ENCODE results near the gene LMF1. TPM values are rescaled to one million over a fixed set of nuclear protein-coding genes. Genes with fewer than 3 reads are reported as not detected.
A peak's percentile ranks its signal among the peaks of the same experiment; 100 is the strongest.

Gene LMF1
- total RNA-seq, 1 donor, result 35.8 TPM

GRCh38 chr16:967077-967541 is 3.7 kb downstream of the LMF1 start:
- H4K20me1 ChIP-seq (ENCODE audit: insufficient read depth, low read length), result peaks cover 6% of the 10 kb centered on the region

GRCh38 chr16:966505-966904 is 4.3 kb downstream of the LMF1 start:
- Histone ChIP-seq H3K9me3 (ENCODE audit: low read depth, low read length) (peaks cover 8% of the 10 kb centered on the region), H3K79me2 (ENCODE audit: insufficient read depth, low read length) (peaks cover 28% of the 10 kb centered on the region)
- peak; percentile 27 for DNase-seq (ENCODE audit: insufficient read length, low spot score, missing footprints)

More at GRCh38 chr16:967077-967541, 3.7 kb downstream of the LMF1 start:
- peaks cover 10% of the 10 kb centered on the region for H3K9me3 ChIP-seq (ENCODE audit: low read depth, low read length)
- H3K79me2 ChIP-seq (ENCODE audit: insufficient read depth, low read length), result peaks cover 28% of the 10 kb centered on the region
- peak; percentile 48 for DNase-seq (ENCODE audit: insufficient read length, low spot score, missing footprints)
- TF ChIP-seq CTCF (IDR thresholded peaks at IDR 0.05; ENCODE audit: extremely low read depth, low read depth, low read length), result no peak
- H3K36me3 ChIP-seq (ENCODE audit: insufficient read depth, low read length), result no peaks in the 10 kb centered on the region
- H3K27ac ChIP-seq (ENCODE audit: low read depth, low read length), result no peak overlapping the region
- H3K4me3 ChIP-seq (ENCODE audit: insufficient read depth, low read length), result no peak overlapping the region
- H2AFZ ChIP-seq (ENCODE audit: low read length), result no peak overlapping the region
- no peak overlapping the region for H3K4me2 ChIP-seq (ENCODE audit: insufficient read depth, low read length)
- H3K27me3 ChIP-seq (ENCODE audit: insufficient read depth, low read length), result peaks cover 11% of the 10 kb centered on the region
- peaks cover 20% of the 10 kb centered on the region for H3K4me1 ChIP-seq (ENCODE audit: insufficient read depth, low read length)

GRCh38 chr16:966035-966434 is 4.7 kb downstream of the LMF1 start:
- Histone ChIP-seq H2AFZ (ENCODE audit: low read length) (no peak overlapping the region), H3K4me3 (ENCODE audit: insufficient read depth, low read length) (no peak overlapping the region), H3K79me2 (ENCODE audit: insufficient read depth, low read length) (peaks cover 28% of the 10 kb centered on the region), H3K36me3 (ENCODE audit: insufficient read depth, low read length) (no peaks in the 10 kb centered on the region), H3K27ac (ENCODE audit: low read depth, low read length) (no peak overlapping the region), H4K20me1 (ENCODE audit: insufficient read depth, low read length) (peaks cover under 1% of the 10 kb centered on the region), H3K9me3 (ENCODE audit: low read depth, low read length) (peaks cover 7% of the 10 kb centered on the region), H3K4me1 (ENCODE audit: insufficient read depth, low read length) (peaks cover 20% of the 10 kb centered on the region), H3K27me3 (ENCODE audit: insufficient read depth, low read length) (peaks cover under 1% of the 10 kb centered on the region), H3K4me2 (ENCODE audit: insufficient read depth, low read length) (no peak overlapping the region)
- peak; percentile 62 for DNase-seq (ENCODE audit: insufficient read length, low spot score, missing footprints)
- TF ChIP-seq CTCF (IDR thresholded peaks at IDR 0.05; ENCODE audit: extremely low read depth, low read depth, low read length), result no peak

More at GRCh38 chr16:966505-966904, 4.3 kb downstream of the LMF1 start:
- peaks cover 5% of the 10 kb centered on the region for H3K27me3 ChIP-seq (ENCODE audit: insufficient read depth, low read length)
- peaks cover 20% of the 10 kb centered on the region for H3K4me1 ChIP-seq (ENCODE audit: insufficient read depth, low read length)
- H3K27ac ChIP-seq (ENCODE audit: low read depth, low read length), result no peak overlapping the region
- peaks cover 5% of the 10 kb centered on the region for H4K20me1 ChIP-seq (ENCODE audit: insufficient read depth, low read length)
- no peak overlapping the region for H2AFZ ChIP-seq (ENCODE audit: low read length)
- no peak overlapping the region for H3K4me2 ChIP-seq (ENCODE audit: insufficient read depth, low read length)
- H3K4me3 ChIP-seq (ENCODE audit: insufficient read depth, low read length), result no peak overlapping the region
- no peak for TF ChIP-seq CTCF (IDR thresholded peaks at IDR 0.05; ENCODE audit: extremely low read depth, low read depth, low read length)
- H3K36me3 ChIP-seq (ENCODE audit: insufficient read depth, low read length), result no peaks in the 10 kb centered on the region

GRCh38 chr16:965487-965886 is 5.3 kb downstream of the LMF1 start:
- H3K36me3 ChIP-seq (ENCODE audit: insufficient read depth, low read length), result no peaks in the 10 kb centered on the region
- peak; percentile 54 for DNase-seq (ENCODE audit: insufficient read length, low spot score, missing footprints)
- H3K27me3 ChIP-seq (ENCODE audit: insufficient read depth, low read length), result no peaks in the 10 kb centered on the region
- H3K4me2 ChIP-seq (ENCODE audit: insufficient read depth, low read length), result no peak overlapping the region
- no peaks in the 10 kb centered on the region for H4K20me1 ChIP-seq (ENCODE audit: insufficient read depth, low read length)
- no peak overlapping the region for H2AFZ ChIP-seq (ENCODE audit: low read length)
- H3K9me3 ChIP-seq (ENCODE audit: low read depth, low read length), result peaks cover 7% of the 10 kb centered on the region
- H3K27ac ChIP-seq (ENCODE audit: low read depth, low read length), result peak overlapping the region; percentile 92
- H3K4me3 ChIP-seq (ENCODE audit: insufficient read depth, low read length), result no peak overlapping the region
- no peak for TF ChIP-seq CTCF (IDR thresholded peaks at IDR 0.05; ENCODE audit: extremely low read depth, low read depth, low read length)
- peaks cover 20% of the 10 kb centered on the region for H3K4me1 ChIP-seq (ENCODE audit: insufficient read depth, low read length)
- H3K79me2 ChIP-seq (ENCODE audit: insufficient read depth, low read length), result peaks cover 28% of the 10 kb centered on the region

All from osteoblast (primary cell).